CD4-positive, alpha-beta T cell treated with Interleukin-12 subunit alpha and Interleukin-12 subunit beta, for 1 hour (primary cell): ENCODE data around the gene CRB2.

Experiments
- DNase-seq: peaks from one replicate; pipeline ENCODE4 v3.0.0-alpha.2; 2020

CRB2 gene

GRCh38 chr9:123355761-123356431 lies at the start of gene CRB2:
Gene CRB2 (plus strand): TSS chr9:123356197. CDS start chr9:123356261, 64 bp downstream.
- no peak for DNase-seq

- no peak for DNase-seq
Observed at GRCh38 chr9:123309611-123310010, 46.4 kb upstream of the CRB2 start.

- DNase-seq: no peak
Observed at GRCh38 chr9:123310551-123311249, 45.3 kb upstream of the CRB2 start.

- DNase-seq: no peak
Observed at GRCh38 chr9:123311250-123311752, 44.7 kb upstream of the CRB2 start.

- no peak for DNase-seq
Observed at GRCh38 chr9:123312306-123312877, 43.6 kb upstream of the CRB2 start.

- DNase-seq: no peak
Observed at GRCh38 chr9:123314617-123315016, 41.4 kb upstream of the CRB2 start.

GRCh38 chr9:123315635-123316034 lies 40.4 kb upstream of the CRB2 start:
- DNase-seq: no peak

GRCh38 chr9:123316053-123316718 lies 39.8 kb upstream of the CRB2 start:
- DNase-seq: no peak

- no peak for DNase-seq
Observed at GRCh38 chr9:123318202-123318601, 37.8 kb upstream of the CRB2 start.

- no peak for DNase-seq
Observed at GRCh38 chr9:123318961-123319421, 37.0 kb upstream of the CRB2 start.

- DNase-seq: no peak
Observed at GRCh38 chr9:123319541-123320339, 36.3 kb upstream of the CRB2 start.

GRCh38 chr9:123320814-123321213 lies 35.2 kb upstream of the CRB2 start:
- no peak for DNase-seq

- DNase-seq: no peak
Observed at GRCh38 chr9:123321616-123322272, 34.3 kb upstream of the CRB2 start.

- DNase-seq: peak; percentile 67
Observed at GRCh38 chr9:123322273-123323195, 33.5 kb upstream of the CRB2 start.

- no peak for DNase-seq
Observed at GRCh38 chr9:123323196-123324013, 32.6 kb upstream of the CRB2 start.

- no peak for DNase-seq
Observed at GRCh38 chr9:123324767-123325183, 31.2 kb upstream of the CRB2 start.

GRCh38 chr9:123326187-123326586 lies 29.8 kb upstream of the CRB2 start:
- DNase-seq: no peak

- no peak for DNase-seq
Observed at GRCh38 chr9:123326662-123327093, 29.3 kb upstream of the CRB2 start.

- DNase-seq: no peak
Observed at GRCh38 chr9:123327697-123328100, 28.3 kb upstream of the CRB2 start.
